Right lobe of liver (tissue), 6 donors: ENCODE measurements around the gene LGI4. TPM values are rescaled to one million over a fixed set of nuclear protein-coding genes. Genes with fewer than 3 reads are reported as not detected.

Experiments
- ATAC-seq, 4 donors: fragments of 200-7000 bp; cut with Tn5 transposase; one replicate each; pipeline ENCODE4 v1.9.1; 2020; ENCODE audit warnings: mild to moderate bottlenecking in 4 of 4, moderate library complexity in 4 of 4
- DNase-seq, 3 donors: peaks; one replicate each; pipeline ENCODE4 v3.0.0-alpha.2; 2020
- H3K27ac ChIP-seq, 3 donors: fragments of 200-600 bp; one replicate each; pipeline ENCODE4 v1.8.0; 2022
- H3K27me3 ChIP-seq, 2 donors: fragments of 200-600 bp; one replicate each; pipeline ENCODE4 v1.8.0; 2022
- H3K36me3 ChIP-seq, 4 donors: fragments of 200-600 bp; sonication (generic) in 1 of 4; one replicate each; pipeline versions ENCODE4 v1.5.1 to v1.8.0; 2017 to 2022; ENCODE audit warnings: control low read depth in 1 of 4
- H3K4me1 ChIP-seq, 4 donors: fragments of 200-600 bp; sonication (generic) in 1 of 4; one replicate each; pipeline versions ENCODE4 v1.5.1 to v1.8.0; 2017 to 2022; ENCODE audit warnings: control low read depth in 1 of 4
- H3K4me3 ChIP-seq, 3 donors: fragments of 200-600 bp; one replicate each; pipeline ENCODE4 v1.8.0; 2022
- H3K9me3 ChIP-seq, 4 donors: fragments of 200-600 bp; sonication (generic) in 1 of 4; one replicate each; pipeline versions ENCODE4 v1.5.1 to v1.8.0; 2017 to 2022; ENCODE audit warnings: control low read depth in 1 of 4
- CTCF ChIP-seq, 4 donors: fragments of 200-600 bp in 3 of 4; fragments of 450-650 bp in 1 of 4; IDR thresholded peaks; one replicate each; pipeline versions ENCODE4 v1.5.1 to v1.8.0; 2016 to 2022; ENCODE audit warnings: antibody characterized with exemption in 4 of 4, mild to moderate bottlenecking in 2 of 4
- POLR2A ChIP-seq: fragments of 450-650 bp; IDR thresholded peaks from one replicate; pipeline ENCODE4 v1.6.1; 2017; ENCODE audit warnings: antibody characterized with exemption, mild to moderate bottlenecking
- WGBS: methylation state at CpG from one replicate; pipeline ENCODE4 v1.1.6; 2018; ENCODE audit warnings: low coverage, low lambda C conversion rate; ENCODE audit not compliant: insufficient coverage; ENCODE audit errors: missing lambda C conversion rate; 5-methylcytosine and 5-hydroxymethylcytosine counted together
- intact Hi-C, 2 donors: fragments of 100-400 bp; cut with DNase I; formaldehyde crosslinking; loops; one replicate each; pipeline versions ENCODE4 v1.11.2 to v1.14.1; 2022
- small RNA-seq, 2 experiments: library from RNA; depleted of rRNA; stranded (forward); fragments of <200 nt; gene quantifications; one replicate each; pipeline ENCODE3, GENCODE V24; 2016
- total RNA-seq, 6 experiments: library from RNA; depleted of rRNA in 2 of 6; stranded (reverse); fragments of >200 nt in 2 of 6; fragmentation: NEBNext Ultra II Directional in 3 of 6; extraction: Animal tissue kit (Norgen Biotek cat#: 25700) in 3 of 6; gene quantifications; one replicate each; pipeline versions ENCODE4 v1.1.0 to v1.2.4, GENCODE V29; 2016 to 2023
- donor health status: DM: no; HTN: yes; CAD: no.
- donor health status: DM: no; HTN: no; CAD: no.
- donor health status: DM: no; HTN: no; CAD: no.
- donor health status: DM: no; HTN: yes; CAD: no.
- donor health status: DM: no; HTN: yes; CAD: no.

The LGI4 gene
- total RNA-seq, 6 experiments from 2014 or later: 0.99 to 2.0 (median 1.5) TPM

DNA sequence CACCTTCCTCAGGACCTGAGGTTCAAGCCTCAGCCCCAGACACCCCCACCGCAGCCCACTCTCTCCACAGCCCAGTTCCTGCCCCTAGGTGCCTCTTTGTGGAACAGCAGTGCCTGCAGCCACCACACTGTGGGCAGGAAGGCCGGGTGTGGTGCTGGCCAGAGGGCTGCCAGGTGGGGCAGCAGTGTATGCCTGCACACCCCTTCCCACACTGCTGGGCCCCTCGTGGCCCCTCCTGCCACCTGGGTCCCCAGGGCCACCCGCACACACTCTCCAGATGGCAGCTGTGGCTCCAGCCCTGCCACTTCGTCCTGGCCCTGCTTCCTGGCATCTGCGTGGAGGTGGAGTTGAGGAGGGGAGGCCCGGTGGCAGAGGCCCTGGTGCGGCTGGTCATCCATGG is 58.2 kb downstream of the LGI4 start:
- Histone ChIP-seq H3K27ac (no peak overlapping the region), H3K4me1 (peaks cover 0 to 15% (median 5%) of the 10 kb centered on the region in 4 donors), H3K36me3 (no peaks in the 10 kb centered on the region), H3K27me3 (no peaks in the 10 kb centered on the region), H3K4me3 (no peak overlapping the region), H3K9me3 (no peaks in the 10 kb centered on the region)
- TF ChIP-seq POLR2A (no peak), CTCF (IDR thresholded peaks at IDR 0.05) (no peak)
- intact Hi-C loops: no loop called here
- no peak for ATAC-seq
- no CpG with 5 or more reads among the region's 8 CpGs for WGBS
- DNase-seq: no peak

DNA sequence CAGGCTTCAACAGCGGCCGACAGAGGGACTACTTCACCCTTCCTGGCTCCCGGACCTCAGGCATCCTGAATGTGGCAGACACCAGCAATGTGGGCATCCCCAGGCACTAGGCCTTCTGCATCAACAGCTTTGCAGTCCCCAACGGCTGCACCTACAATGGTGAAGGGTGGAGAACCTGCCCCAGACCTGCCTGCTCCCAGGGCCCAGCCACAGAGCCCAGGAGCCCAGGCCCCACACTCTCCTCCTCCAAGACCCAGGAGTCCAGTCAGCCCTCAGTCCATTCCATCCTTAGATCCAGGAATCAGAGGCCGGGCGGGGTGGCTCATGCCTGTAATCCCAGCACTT is 58.9 kb downstream of the LGI4 start:
- no peaks in the 10 kb centered on the region for H3K9me3 ChIP-seq
- no peaks in the 10 kb centered on the region for H3K36me3 ChIP-seq
- intact Hi-C loops: no loop called here
- no peak for TF ChIP-seq CTCF (IDR thresholded peaks at IDR 0.05)
- no peak for TF ChIP-seq POLR2A
- DNase-seq (no peak), ATAC-seq (no peak)
- no peak overlapping the region for H3K27ac ChIP-seq
- peaks cover 0 to 8% (median 4%) of the 10 kb centered on the region in 4 donors for H3K4me1 ChIP-seq
- H3K4me3 ChIP-seq: no peak overlapping the region
- WGBS: 67% methylated on average over 1 of the region's 6 CpGs
- no peaks in the 10 kb centered on the region for H3K27me3 ChIP-seq

DNA sequence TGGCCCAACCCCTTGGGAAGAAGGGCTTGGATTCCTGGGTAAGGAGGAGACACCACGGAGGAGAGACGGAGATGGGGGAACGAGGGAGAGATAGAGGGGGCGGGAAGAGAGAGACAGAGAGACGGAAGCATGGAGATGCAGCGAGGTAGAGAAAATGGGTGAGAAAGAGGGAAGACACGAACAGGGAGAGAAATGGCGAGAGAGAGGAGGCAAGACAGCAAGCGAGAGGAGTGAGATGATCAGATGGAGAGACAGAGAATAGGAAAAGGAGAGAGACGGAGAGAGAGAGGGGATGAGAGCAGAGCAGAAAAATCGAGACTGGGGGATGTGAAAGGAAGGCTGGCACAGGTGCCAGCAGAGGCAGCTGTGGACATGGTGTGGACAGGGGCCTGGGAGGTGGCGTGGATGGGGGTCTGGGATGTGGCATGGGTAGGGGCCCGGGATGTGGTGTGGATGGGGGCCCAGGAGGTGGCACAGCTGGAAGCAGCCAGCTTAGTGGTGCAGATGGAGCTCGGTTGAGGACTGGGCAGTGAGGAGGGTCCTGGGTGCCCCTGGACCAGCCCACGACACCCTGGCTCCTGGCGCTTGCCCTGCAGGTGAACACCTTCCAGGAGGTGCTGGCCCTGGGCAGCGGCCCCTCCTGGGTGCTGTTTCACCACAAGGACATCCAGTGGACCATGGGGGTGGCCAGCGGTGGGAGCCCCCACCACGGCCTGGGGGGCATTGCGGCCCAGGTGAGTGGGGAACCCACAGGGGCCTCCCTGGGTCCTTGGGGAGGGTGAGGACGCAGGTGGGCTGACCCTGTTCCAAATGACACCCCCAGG is 59.4 kb downstream of the LGI4 start:
- WGBS: 86% methylated on average over 12 of the region's 21 CpGs
- Histone ChIP-seq H3K4me1 (peaks cover 0 to 3% (median 1%) of the 10 kb centered on the region in 4 donors), H3K9me3 (no peaks in the 10 kb centered on the region), H3K36me3 (no peaks in the 10 kb centered on the region), H3K4me3 (no peak overlapping the region), H3K27ac (no peak overlapping the region), H3K27me3 (no peaks in the 10 kb centered on the region)
- ATAC-seq (peak in 1 of 4 donors; percentile 4), DNase-seq (no peak)
- intact Hi-C loops: no loop called here
- TF ChIP-seq CTCF (IDR thresholded peaks at IDR 0.05) (no peak), POLR2A (no peak)

Small RNA genes within 50 kb of the gene (small RNA-seq; reads per million reads assigned to genes)
- gene AC020907.2: 0 reads per million in 2 experiments

Other genes with a start within 250 kb of the LGI4 start
- gene ZNF30, start 208.2 kb downstream of the LGI4 start, total RNA-seq: 1 to 10 TPM in 4 of 6 experiments, under 1 TPM in 2; 0.95 to 4.0 (median 1.4) TPM
- gene ZNF792, start 170.8 kb downstream of the LGI4 start, total RNA-seq: 1 to 10 TPM; 2.6 to 3.8 (median 3.2) TPM
- 10 to 100 TPM; 10.4 to 34.8 (median 15.4) TPM for gene GRAMD1A, start 134.7 kb downstream of the LGI4 start, total RNA-seq
- 1 to 10 TPM; 2.6 to 4.9 (median 3.6) TPM for gene SCN1B, start 104.6 kb downstream of the LGI4 start, total RNA-seq
- 100 to 1,000 TPM; 285 to 486 (median 374) TPM for gene HPN, start 93.3 kb downstream of the LGI4 start, total RNA-seq
- gene FXYD3, start 19.2 kb downstream of the LGI4 start, total RNA-seq: 1 to 10 TPM in 1 of 6 experiments, not detected in 5; 1.0 TPM
- gene FXYD1, start 3.8 kb upstream of the LGI4 start, total RNA-seq: 100 to 1,000 TPM in 4 of 6 experiments, 10 to 100 TPM in 2; 38.9 to 263 (median 140) TPM
- gene FXYD7, start 8.2 kb upstream of the LGI4 start, total RNA-seq: under 1 TPM in 1 of 6 experiments, not detected in 5; 0.49 TPM
- 10 to 100 TPM in 4 of 6 experiments, 1 to 10 TPM in 2; 5.6 to 23.6 (median 14.2) TPM for gene FXYD5, start 19.7 kb upstream of the LGI4 start, total RNA-seq
- not detected for gene FAM187B, start 93.7 kb upstream of the LGI4 start, total RNA-seq
- gene LSR, start 113.9 kb upstream of the LGI4 start, total RNA-seq: 100 to 1,000 TPM in 4 of 6 experiments, 10 to 100 TPM in 2; 96.6 to 138 (median 112) TPM
- gene USF2, start 133.9 kb upstream of the LGI4 start, total RNA-seq: 10 to 100 TPM; 65.4 to 78.5 (median 75.7) TPM
- gene HAMP, start 147.5 kb upstream of the LGI4 start, total RNA-seq: 100 to 1,000 TPM in 2 of 6 experiments, 10 to 100 TPM in 3, under 1 TPM in 1; 0.86 to 146 (median 65.3) TPM
- gene MAG, start 157.1 kb upstream of the LGI4 start, total RNA-seq: under 1 TPM in 1 of 6 experiments, not detected in 5; 0.40 TPM
- gene CD22, start 194.1 kb upstream of the LGI4 start, total RNA-seq: 1 to 10 TPM in 3 of 6 experiments, under 1 TPM in 3; 0.39 to 1.3 (median 0.96) TPM
- gene FFAR1, start 212.8 kb upstream of the LGI4 start, total RNA-seq: not detected
- gene FFAR3, start 223.4 kb upstream of the LGI4 start, total RNA-seq: under 1 TPM in 1 of 6 experiments, not detected in 5; 0.27 TPM
- not detected for gene GPR42, start 236.0 kb upstream of the LGI4 start, total RNA-seq